Panc1 (cell line): ENCODE measurements around the gene KIAA0232. TPM values are rescaled to one million over a fixed set of nuclear protein-coding genes. Genes with fewer than 3 reads are reported as not detected.
"Not testable (repeated sequence)": the region's sequence is repeated elsewhere in the genome, so short reads cannot be mapped to it uniquely, and the experiment has no call there.

Experiments used
- ATAC-seq: fragments of 200-7000 bp; cut with Tn5 transposase; 2 replicates; pipeline ENCODE4 v1.9.1; 2020; ENCODE audit warnings: mild to moderate bottlenecking, moderate library complexity
- BruUV-seq: library from RNA; stranded (reverse); fragments of 400-500 nt; replicated peaks from 2 replicates; lab custom pipeline; 2021; lab: Mats Ljungman, UMichigan
- CTCF ChIA-PET: fragments of 300-600 bp; sonication (Branson Sonifier 250); formaldehyde crosslinking; loops from one replicate; lab custom pipeline; 2022; ENCODE audit warnings: antibody characterized with exemption; lab: Charles Lee
- POLR2A ChIA-PET: fragments of 300-600 bp; sonication (Branson Sonifier 250); formaldehyde crosslinking; loops from one replicate; lab custom pipeline; 2022; ENCODE audit warnings: antibody characterized with exemption; lab: Charles Lee
- DNase-seq: peaks from one replicate; pipeline ENCODE4 v3.0.0-alpha.2; 2010; ENCODE audit warnings: low read depth, low spot score
- H3K27ac ChIP-seq: 2 replicates; pipeline ENCODE4 v1.5.1; 2011; ENCODE audit warnings: mild to moderate bottlenecking, low read length, inconsistent platforms
- H3K27me3 ChIP-seq: fragments of 200-500 bp; sonication (Bioruptor generic); 2 replicates; pipeline ENCODE4 v1.6.0; 2014; ENCODE audit warnings: low read length, inconsistent platforms; ENCODE audit not compliant: control insufficient read depth, insufficient read depth
- H3K36me3 ChIP-seq: fragments of 200-500 bp; sonication (Bioruptor generic); 2 replicates; pipeline ENCODE4 v1.5.1; 2014; ENCODE audit warnings: inconsistent platforms, mild to moderate bottlenecking, low read length, moderate library complexity; ENCODE audit not compliant: control insufficient read depth, insufficient read depth
- H3K4me1 ChIP-seq: 2 replicates; pipeline ENCODE4 v1.5.1; 2011; ENCODE audit warnings: inconsistent platforms, mild to moderate bottlenecking, low read length, moderate library complexity; ENCODE audit not compliant: control insufficient read depth, insufficient read depth
- H3K4me3 ChIP-seq, 2 experiments: 2 replicates each; pipeline ENCODE4 v1.5.1; 2011 to 2012; ENCODE audit warnings: low read depth in 2 of 2, low read length in 2 of 2, mild to moderate bottlenecking in 2 of 2, inconsistent platforms in 1 of 2, moderate library complexity in 1 of 2
- H3K9me3 ChIP-seq: fragments of 200-500 bp; sonication (Bioruptor generic); 2 replicates; pipeline ENCODE4 v1.5.1; 2014; ENCODE audit warnings: low read depth, mild to moderate bottlenecking, inconsistent platforms, low read length, moderate library complexity; ENCODE audit not compliant: control insufficient read depth, insufficient read depth
- POLR2AphosphoS5 ChIP-seq: IDR thresholded peaks from 2 replicates; pipeline ENCODE4 v1.6.1; 2012; ENCODE audit warnings: mild to moderate bottlenecking, low read depth, low read length, moderate library complexity
- SIN3A ChIP-seq: IDR thresholded peaks from 2 replicates; pipeline ENCODE4 v1.6.1; 2012; ENCODE audit warnings: low read depth, mild to moderate bottlenecking, low read length, moderate library complexity, borderline replicate concordance; ENCODE audit not compliant: insufficient read depth
- TCF7L2 ChIP-seq: IDR thresholded peaks from 2 replicates; pipeline ENCODE4 v1.6.1; 2011; ENCODE audit warnings: mild to moderate bottlenecking, low read depth, low read length, inconsistent platforms
- in situ Hi-C: cut with HindIII; loops from 2 replicates; pipeline ENCODE4 v1.10.0; 2016; ENCODE audit warnings: low sequenced_read_pairs, low pct_unique_long_range_greater_than_20kb
- intact Hi-C: fragments of 100-400 bp; cut with micrococcal nuclease; formaldehyde crosslinking; loops from one replicate; pipeline ENCODE4 v1.10.0; 2022; ENCODE audit not compliant: unreplicated experiment
- total RNA-seq: library from RNA; stranded (reverse); gene quantifications from one replicate; pipeline ENCODE4 v1.2.1, GENCODE V29; 2021; ENCODE audit not compliant: unreplicated experiment
- TF ChIP-seq, protein P1 (sequence below): fragments of 450-650 bp; IDR thresholded peaks from 2 replicates; pipeline ENCODE4 v1.5.1; 2017; ENCODE audit warnings: mild to moderate bottlenecking
- TF ChIP-seq, protein P2 (sequence below), 2 experiments: IDR thresholded peaks; 2 replicates each; pipeline ENCODE4 v1.6.1; 2011 to 2012; ENCODE audit warnings: low read depth in 2 of 2, control low read depth in 1 of 2, low read length in 1 of 2, mild to moderate bottlenecking in 1 of 2, moderate library complexity in 1 of 2; ENCODE audit not compliant: insufficient read depth in 1 of 2

KIAA0232 gene
- total RNA-seq, 1 experiment from 2014 or later = 20.2 TPM

DNA sequence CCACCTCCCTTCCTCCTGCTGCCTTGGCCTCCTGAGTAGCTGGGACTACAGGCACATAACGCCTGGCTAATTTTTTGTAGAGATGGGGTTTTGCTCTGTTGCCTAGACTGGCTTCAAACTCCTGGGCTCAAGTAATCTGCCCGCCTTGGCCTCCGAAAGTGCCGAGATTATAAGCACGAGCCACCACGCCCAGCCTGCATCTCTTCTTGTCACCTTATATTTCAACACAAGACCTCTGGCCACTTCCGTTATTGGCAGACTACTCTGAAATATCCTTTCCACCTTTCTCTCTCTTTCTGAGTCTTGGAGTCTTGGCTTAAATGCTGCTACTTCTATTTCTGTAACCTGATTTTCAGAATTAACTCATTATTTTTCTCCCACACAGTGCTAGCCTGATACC, 5.6 kb downstream of the KIAA0232 start:
- H3K27me3 ChIP-seq = no peaks in the 10 kb centered on the region
- peaks cover 12% of the 10 kb centered on the region for H3K4me1 ChIP-seq
- DNase-seq (no peak), ATAC-seq (no peak)
- H3K4me3 ChIP-seq = no peak overlapping the region
- BruUV-seq = no TSS peak
- no peaks in the 10 kb centered on the region for H3K9me3 ChIP-seq
- POLR2A ChIA-PET = no interaction called here
- intact Hi-C loops (loop anchor here (10.0 kb wide), 1 partner anchor 73 kb away; the partner anchor contains the start of gene BLOC1S4), in situ Hi-C loops (no loop called here)
- H3K36me3 ChIP-seq = no peaks in the 10 kb centered on the region; the same call in 1 of the 2 replicates
- TF ChIP-seq, protein P1, sequence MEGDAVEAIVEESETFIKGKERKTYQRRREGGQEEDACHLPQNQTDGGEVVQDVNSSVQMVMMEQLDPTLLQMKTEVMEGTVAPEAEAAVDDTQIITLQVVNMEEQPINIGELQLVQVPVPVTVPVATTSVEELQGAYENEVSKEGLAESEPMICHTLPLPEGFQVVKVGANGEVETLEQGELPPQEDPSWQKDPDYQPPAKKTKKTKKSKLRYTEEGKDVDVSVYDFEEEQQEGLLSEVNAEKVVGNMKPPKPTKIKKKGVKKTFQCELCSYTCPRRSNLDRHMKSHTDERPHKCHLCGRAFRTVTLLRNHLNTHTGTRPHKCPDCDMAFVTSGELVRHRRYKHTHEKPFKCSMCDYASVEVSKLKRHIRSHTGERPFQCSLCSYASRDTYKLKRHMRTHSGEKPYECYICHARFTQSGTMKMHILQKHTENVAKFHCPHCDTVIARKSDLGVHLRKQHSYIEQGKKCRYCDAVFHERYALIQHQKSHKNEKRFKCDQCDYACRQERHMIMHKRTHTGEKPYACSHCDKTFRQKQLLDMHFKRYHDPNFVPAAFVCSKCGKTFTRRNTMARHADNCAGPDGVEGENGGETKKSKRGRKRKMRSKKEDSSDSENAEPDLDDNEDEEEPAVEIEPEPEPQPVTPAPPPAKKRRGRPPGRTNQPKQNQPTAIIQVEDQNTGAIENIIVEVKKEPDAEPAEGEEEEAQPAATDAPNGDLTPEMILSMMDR = no peak
- TF ChIP-seq POLR2AphosphoS5 = no peak
- no peak for TF ChIP-seq TCF7L2
- no peak for TF ChIP-seq SIN3A
- H3K27ac ChIP-seq = no peak overlapping the region
- CTCF ChIA-PET = interaction anchor here (0.6 kb wide), 1 partner anchor 342 kb away, joined by 3 read pairs; no protein-coding TSS in a partner anchor

DNA sequence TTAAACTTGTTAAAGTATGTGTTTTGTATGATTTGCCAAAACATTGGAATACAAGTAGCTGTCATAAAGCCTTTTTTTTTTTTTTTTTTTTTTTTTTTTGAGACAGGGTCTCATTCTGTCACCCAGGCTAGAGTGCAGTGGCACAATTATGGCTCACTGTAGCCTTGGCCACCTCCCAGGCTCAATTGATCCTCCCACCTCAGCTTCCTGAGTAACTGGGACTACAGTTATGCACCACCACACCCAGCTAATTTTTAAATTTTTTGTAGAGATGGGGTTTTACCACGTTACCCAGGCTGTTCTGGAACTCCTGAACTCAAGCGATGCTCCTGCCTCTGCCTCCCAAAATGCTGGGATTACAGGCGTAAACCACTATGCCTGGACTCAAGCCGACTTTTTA, 8.7 kb downstream of the KIAA0232 start:
- H3K9me3 ChIP-seq, BruUV-seq, H3K36me3 ChIP-seq, DNase-seq, in situ Hi-C loops, H3K4me3 ChIP-seq, ATAC-seq, H3K27me3 ChIP-seq, H3K4me1 ChIP-seq, intact Hi-C loops, H3K27ac ChIP-seq, CTCF ChIA-PET: not testable (repeated sequence)
- POLR2A ChIA-PET = interaction anchor here (0.6 kb wide), 1 partner anchor 42 kb away, joined by 7 read pairs; no protein-coding TSS in a partner anchor

DNA sequence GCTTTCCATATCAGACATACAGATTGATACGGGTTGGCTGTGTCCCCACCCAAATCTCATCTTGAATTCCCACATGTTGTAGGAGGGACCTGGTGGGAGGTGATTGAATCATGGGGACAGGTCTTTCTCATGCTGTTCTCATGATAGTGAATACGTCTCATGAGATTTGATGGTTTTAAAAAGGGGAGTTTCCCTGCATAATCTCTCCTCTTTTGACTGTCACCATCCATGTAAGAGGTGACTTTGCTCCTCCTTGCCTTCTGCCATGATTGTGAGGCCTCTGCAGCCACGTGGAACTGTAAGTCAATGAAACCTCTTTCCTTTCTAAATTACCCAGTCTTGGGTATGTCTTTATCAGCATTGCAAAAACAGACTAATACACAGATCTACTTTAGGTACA, 9.3 kb downstream of the KIAA0232 start:
- CTCF ChIA-PET, intact Hi-C loops, H3K4me3 ChIP-seq, H3K4me1 ChIP-seq, H3K36me3 ChIP-seq, H3K9me3 ChIP-seq, H3K27ac ChIP-seq, BruUV-seq, H3K27me3 ChIP-seq, in situ Hi-C loops, DNase-seq, POLR2A ChIA-PET, ATAC-seq: not testable (repeated sequence)

DNA sequence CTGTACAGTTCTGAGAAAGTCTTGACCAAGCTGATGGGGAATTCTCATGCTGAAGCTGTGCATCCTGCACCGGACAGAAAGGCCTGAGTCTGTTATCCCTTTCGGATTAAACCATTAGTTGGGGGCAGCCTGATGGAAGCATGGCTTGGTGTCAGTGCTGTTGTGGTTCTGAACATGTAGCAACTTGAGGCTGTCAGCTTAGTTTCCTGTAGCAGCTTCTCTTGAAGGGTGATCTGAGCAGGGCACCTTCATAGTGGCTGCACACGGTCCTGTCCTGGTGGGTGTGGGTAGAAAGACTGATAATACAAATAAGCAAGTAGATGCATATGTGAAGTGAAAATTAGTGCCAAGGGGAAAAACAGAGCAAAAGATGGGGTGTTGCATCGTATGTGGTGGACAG, 11.7 kb downstream of the KIAA0232 start:
- no peak for ATAC-seq
- in situ Hi-C loops = no loop called here
- CTCF ChIA-PET = no interaction called here

More for the DNA sequence above, 11.7 kb downstream of the KIAA0232 start:
- Histone ChIP-seq H3K9me3 (no peaks in the 10 kb centered on the region), H3K27ac (no peak overlapping the region), H3K27me3 (no peaks in the 10 kb centered on the region), H3K4me1 (no peaks in the 10 kb centered on the region), H3K36me3 (no peaks in the 10 kb centered on the region; the same call in 1 of the 2 replicates), H3K4me3 (no peak overlapping the region)
- no TSS peak for BruUV-seq
- DNase-seq = no peak
- TF ChIP-seq TCF7L2 (no peak), SIN3A (no peak), POLR2AphosphoS5 (no peak)
- TF ChIP-seq, protein P2, sequence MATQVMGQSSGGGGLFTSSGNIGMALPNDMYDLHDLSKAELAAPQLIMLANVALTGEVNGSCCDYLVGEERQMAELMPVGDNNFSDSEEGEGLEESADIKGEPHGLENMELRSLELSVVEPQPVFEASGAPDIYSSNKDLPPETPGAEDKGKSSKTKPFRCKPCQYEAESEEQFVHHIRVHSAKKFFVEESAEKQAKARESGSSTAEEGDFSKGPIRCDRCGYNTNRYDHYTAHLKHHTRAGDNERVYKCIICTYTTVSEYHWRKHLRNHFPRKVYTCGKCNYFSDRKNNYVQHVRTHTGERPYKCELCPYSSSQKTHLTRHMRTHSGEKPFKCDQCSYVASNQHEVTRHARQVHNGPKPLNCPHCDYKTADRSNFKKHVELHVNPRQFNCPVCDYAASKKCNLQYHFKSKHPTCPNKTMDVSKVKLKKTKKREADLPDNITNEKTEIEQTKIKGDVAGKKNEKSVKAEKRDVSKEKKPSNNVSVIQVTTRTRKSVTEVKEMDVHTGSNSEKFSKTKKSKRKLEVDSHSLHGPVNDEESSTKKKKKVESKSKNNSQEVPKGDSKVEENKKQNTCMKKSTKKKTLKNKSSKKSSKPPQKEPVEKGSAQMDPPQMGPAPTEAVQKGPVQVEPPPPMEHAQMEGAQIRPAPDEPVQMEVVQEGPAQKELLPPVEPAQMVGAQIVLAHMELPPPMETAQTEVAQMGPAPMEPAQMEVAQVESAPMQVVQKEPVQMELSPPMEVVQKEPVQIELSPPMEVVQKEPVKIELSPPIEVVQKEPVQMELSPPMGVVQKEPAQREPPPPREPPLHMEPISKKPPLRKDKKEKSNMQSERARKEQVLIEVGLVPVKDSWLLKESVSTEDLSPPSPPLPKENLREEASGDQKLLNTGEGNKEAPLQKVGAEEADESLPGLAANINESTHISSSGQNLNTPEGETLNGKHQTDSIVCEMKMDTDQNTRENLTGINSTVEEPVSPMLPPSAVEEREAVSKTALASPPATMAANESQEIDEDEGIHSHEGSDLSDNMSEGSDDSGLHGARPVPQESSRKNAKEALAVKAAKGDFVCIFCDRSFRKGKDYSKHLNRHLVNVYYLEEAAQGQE (IDR thresholded peaks at IDR 0.05; ENCODE audit: insufficient read depth in 1 of 2, low read depth in 2 of 2, low read length in 1 of 2) = no peak
- TF ChIP-seq, protein P1 = no peak
- POLR2A ChIA-PET = no interaction called here
- intact Hi-C loops = no loop called here
